Rectal smooth muscle tissue (tissue), 1 donor: Measurements from ENCODE around the gene RELB.

ENCODE experiments used
- H3K27ac ChIP-seq: one replicate; pipeline ENCODE4 v1.7.0; 2013; ENCODE audit warnings: low read depth, low read length, inconsistent platforms
- H3K27me3 ChIP-seq: one replicate; pipeline ENCODE4 v1.7.0; 2013; ENCODE audit warnings: low read length; ENCODE audit not compliant: control insufficient read depth, insufficient read depth
- H3K36me3 ChIP-seq: one replicate; pipeline ENCODE4 v1.7.0; 2013; ENCODE audit warnings: low read length; ENCODE audit not compliant: control insufficient read depth, insufficient read depth
- H3K4me1 ChIP-seq: one replicate; pipeline ENCODE4 v1.7.0; 2013; ENCODE audit warnings: low read length; ENCODE audit not compliant: control insufficient read depth, insufficient read depth
- H3K4me3 ChIP-seq: one replicate; pipeline ENCODE4 v1.7.0; 2013; ENCODE audit warnings: low read length
- H3K9ac ChIP-seq: one replicate; pipeline ENCODE4 v1.7.0; 2013; ENCODE audit warnings: low read length

RELB gene

DNA sequence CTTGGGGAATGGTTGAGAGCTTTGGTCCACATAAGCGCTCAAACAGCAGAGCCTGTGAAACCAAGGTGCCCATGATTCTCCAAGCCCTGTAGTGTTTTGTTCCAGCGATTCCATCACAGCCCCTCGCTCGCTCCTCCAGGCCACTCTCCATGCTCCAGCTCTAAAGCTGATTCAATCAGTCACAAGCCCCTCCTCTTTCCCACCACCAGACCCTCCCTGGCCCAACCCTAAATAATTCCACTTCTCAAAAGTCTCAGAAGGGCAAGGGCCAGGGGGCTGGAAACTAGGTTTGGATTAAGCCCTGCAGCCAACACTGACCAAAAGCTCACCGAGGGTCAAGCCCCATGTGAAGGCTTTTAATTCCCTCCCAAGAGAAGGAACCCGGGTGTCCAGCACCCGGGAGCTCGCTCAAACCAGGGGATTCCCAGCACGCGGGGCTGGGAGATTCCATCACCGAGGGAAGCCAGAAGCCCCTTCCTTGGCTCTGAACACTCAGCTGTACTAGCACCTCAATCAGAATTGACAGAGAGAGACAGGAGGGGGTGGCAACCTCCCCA lies 73.6 kb downstream of the RELB start:
- Histone ChIP-seq H3K27ac (no peak overlapping the region), H3K27me3 (no peaks in the 10 kb centered on the region), H3K4me3 (peak overlapping the region; percentile 19), H3K36me3 (peaks cover 13% of the 10 kb centered on the region), H3K4me1 (peaks cover 6% of the 10 kb centered on the region), H3K9ac (no peak overlapping the region)

DNA sequence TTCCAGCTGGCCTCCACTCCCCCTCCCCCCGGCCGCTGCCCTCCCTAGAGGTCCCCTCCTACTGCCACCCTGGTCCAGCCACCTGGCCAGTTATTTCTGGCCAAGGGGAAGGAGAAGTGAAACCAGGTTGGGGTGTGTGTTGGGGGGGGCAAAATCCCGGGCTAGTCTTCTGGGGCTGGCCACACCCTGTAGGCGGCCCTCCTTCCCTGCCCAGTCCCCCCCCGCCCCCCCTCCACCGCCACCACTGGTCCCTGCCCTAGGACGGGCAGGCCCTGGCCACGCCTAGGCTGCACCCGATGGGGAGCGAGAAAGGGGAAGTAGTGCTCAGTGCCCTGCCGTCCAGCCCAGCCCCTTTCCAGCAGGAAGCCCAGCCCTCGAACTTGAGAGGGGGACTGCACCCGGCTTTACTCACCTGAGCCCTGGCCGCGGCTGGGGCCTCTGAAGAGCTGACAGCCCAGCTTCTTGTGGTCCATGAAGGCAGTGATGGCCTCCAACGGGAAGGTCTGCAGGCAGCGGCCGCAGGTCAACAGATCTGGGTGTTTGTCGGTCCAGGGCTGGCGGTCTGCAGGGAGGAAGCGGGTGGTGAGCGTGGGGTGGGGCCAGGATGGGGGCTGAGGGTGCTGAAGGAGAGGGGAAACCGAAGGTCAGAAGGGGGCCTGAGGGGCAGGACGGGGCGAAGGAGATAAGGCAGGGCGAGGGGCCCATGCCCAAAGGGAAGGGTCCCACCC lies 74.2 kb downstream of the RELB start:
- no peak overlapping the region for H3K9ac ChIP-seq
- H3K4me3 ChIP-seq = peak overlapping the region; percentile 72
- peaks cover 9% of the 10 kb centered on the region for H3K36me3 ChIP-seq
- peaks cover 11% of the 10 kb centered on the region for H3K4me1 ChIP-seq
- H3K27ac ChIP-seq = no peak overlapping the region
- H3K27me3 ChIP-seq = no peaks in the 10 kb centered on the region

DNA sequence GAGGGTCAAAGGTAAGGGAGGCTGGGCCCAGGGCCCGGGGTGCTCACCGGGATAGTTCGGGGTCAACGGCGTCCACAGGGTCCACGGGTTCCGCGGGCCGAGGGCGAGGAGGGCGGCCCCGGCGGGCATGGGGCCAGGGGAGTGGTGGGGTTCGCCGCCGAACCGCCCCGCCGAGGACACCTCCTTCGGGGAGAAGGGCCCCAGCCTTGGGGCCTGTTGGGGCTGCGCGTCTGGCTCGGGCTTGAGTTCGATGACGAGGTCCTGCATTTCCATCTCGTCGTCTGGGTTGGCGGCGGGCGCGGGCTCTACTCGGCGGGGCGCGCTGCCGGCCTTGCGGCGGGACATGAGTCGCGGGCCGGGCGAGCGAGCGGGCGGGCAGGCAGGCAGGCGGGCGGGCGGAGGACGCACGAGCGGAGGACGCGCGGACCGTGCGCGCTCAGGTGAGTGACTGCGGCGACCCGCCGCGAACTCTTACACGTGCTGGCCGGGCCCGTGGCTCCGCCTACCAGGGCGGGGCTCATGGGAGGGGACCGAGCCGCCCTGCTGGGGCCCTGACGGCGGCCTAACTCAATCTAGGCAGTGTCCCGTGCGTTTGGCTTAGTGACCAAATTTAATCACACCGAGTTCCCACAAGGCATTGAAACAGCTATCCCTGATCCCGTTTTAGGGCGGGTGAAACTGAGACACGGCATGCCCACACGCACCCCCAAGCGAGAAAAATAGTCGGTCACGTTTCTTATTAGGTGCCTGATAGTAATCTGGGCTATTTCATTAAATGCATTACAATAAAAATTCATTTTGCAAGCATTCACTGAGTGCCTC lies 75.0 kb downstream of the RELB start, which contains the start of gene ZNF296:
TSS of gene ZNF296 (minus strand) at position 450 of the 822 bp plus-strand sequence. CDS start at position 345, 105 bp downstream.
- peak within 1 kb of the TSS; percentile 72 for H3K4me3 ChIP-seq
- peaks cover 11% of the 10 kb centered on the region for H3K4me1 ChIP-seq
- no peak within 1 kb of the TSS for H3K27ac ChIP-seq
- peaks cover 4% of the 10 kb centered on the region for H3K36me3 ChIP-seq
- no peaks in the 10 kb centered on the region for H3K27me3 ChIP-seq
- H3K9ac ChIP-seq = no peak within 1 kb of the TSS

DNA sequence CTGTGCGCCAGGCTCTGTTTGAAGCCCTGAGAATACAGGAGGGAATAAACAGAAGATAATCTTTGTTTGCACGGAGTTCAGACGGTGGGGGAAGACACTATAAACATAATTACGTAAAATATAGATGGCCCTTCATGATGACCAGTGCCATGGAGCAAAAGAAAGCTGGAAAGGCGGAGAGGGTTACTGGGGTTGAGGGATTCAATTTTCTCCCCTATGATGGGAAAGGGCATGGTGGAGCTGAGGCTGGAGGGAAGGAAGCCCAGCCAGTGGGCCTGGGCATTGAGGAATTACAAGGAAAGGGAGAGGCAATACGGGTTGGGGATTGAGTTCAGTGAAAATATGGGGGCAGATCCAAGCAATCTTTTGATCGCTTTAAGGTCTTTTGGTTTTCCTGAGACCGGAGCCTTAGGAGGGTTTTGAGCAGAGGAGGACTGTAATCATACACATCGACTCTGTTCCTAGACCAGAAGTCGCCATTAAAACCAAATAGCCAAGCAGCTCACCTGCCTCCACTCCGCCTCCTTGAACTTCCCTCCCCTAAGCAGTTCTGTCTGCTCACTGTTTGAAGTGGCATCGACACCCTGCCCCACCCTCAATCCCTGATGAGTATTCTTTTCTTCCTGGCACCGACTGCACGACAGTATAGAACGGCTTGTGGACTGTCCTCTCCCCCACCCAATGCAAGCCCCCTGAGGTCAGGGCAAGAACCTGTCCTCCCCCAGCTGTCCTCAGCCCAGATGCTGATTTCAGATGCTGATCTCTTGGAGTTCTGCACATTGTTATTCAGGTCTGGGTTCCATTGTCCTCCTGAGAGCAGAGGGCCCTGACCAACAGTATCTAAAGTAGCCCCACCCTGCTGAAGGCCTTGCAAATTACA lies 75.8 kb downstream of the RELB start:
- no peak overlapping the region for H3K9ac ChIP-seq

DNA sequence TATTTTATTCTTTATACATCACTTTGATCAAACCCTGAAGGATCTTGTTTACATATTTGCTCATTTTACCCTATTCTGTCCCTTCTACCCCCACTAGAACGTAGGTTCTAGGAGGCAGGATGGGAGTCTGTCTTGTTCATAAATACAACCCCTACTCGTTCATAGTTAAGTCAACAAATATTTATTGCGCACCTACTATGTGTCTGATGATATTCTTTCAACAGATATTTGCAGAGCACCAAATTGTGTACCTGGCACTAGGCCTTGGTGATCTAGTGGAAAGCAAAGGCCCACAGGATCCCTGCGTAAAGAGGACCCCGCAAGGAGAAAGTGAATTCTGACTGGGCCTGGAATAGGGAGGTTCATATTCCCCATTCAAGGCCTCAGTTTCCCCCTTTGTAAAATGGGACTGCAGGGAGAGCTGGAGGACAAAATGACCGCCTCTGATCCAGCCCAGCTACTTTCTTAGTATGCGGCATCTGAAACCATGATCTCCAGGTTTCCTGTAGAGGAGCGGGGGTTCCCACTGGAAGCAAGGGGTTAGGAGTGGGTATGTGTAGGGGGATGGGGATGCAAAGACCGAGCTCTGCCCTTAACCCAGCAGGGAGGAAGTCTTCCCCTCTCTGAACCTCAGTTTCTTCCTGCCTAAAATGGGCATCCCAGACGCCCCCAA lies 77.3 kb downstream of the RELB start:
- no peak overlapping the region for H3K27ac ChIP-seq
- H3K4me1 ChIP-seq = peaks cover 11% of the 10 kb centered on the region

More for the DNA sequence above, 75.8 kb downstream of the RELB start:
- Histone ChIP-seq H3K27me3 (no peaks in the 10 kb centered on the region), H3K4me3 (peak overlapping the region; percentile 72), H3K36me3 (peaks cover 7% of the 10 kb centered on the region), H3K4me1 (peaks cover 11% of the 10 kb centered on the region), H3K27ac (no peak overlapping the region)

DNA sequence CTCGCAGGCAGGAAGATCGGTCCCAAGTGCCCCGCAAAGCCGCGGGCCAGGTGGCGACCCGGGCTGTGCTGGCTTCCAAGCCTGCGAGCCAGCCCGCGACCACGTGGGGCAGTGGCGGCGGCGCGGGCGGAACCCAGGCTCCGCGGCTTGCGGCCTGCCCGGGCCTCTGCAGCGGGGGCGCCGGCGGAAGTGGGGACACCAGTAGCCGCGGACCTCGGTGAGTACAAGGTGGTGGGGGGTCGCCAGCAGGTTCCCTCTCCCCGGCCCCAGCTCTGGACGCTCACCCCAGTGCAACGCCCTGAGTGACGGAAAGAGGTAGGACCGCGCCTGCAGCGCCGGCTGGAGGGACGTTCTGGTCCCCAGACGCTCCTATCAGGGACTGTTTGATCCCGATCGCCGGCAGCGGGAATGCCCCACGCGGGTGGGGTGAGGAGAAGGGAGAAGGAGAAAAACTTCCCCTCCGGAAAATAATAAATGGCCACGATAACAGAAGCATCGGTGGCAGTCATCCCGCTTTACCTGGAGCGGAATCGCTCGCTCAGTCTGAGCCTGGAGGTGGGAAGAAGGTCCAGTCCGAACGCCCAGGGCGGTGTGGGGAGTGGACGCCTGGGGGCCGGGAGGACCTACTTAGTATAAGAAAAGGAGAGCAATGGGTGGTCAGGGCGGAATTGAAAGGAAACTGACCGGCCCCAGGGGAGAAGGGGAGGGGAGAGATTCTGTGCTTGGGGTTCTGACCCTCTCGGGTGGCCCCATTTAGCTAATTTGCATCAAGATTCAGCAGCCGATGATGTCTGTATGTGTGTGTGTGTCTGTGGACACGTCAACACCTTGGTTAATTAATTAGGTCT lies 78.0 kb downstream of the RELB start, which contains the start of gene GEMIN7:
TSS of gene GEMIN7 (plus strand) at position 198 of the 848 bp plus-strand sequence. CDS start 10,855 bp downstream, outside the sequence.
- peaks cover 11% of the 10 kb centered on the region for H3K4me1 ChIP-seq
- peak within 1 kb of the TSS; percentile 46 for H3K27ac ChIP-seq
- peaks cover 6% of the 10 kb centered on the region for H3K36me3 ChIP-seq

More for the DNA sequence above, 77.3 kb downstream of the RELB start:
- Histone ChIP-seq H3K27me3 (no peaks in the 10 kb centered on the region), H3K4me3 (peak overlapping the region; percentile 75), H3K36me3 (peaks cover 6% of the 10 kb centered on the region), H3K9ac (peak overlapping the region; percentile 77)

DNA sequence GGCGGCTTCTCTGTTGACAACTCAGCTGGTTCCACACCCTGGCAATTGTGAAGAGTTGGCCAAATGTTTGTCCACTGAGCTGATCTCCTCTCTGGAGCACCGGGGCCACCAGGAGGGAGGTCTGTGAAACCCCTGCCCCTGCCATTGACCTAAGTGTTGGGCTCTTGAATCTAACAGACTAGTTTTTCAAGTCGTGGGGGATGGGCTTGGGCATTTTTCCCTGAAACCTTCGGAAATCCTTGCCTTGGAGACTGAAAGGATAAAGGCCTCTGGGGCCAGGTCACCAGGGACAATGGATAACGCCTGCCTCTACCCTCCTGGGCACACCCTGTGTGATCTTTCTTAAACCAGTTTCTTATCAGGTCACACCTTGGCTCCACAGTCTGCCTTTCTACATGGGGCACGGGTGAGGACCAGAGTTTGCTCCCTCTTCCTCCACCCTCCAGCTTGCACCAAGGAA lies 78.7 kb downstream of the RELB start:
- peak overlapping the region; percentile 96 for H3K4me3 ChIP-seq
- H3K27ac ChIP-seq = no peak overlapping the region
- peaks cover 11% of the 10 kb centered on the region for H3K4me1 ChIP-seq
- H3K36me3 ChIP-seq = peaks cover 6% of the 10 kb centered on the region
- no peaks in the 10 kb centered on the region for H3K27me3 ChIP-seq
- peak overlapping the region; percentile 70 for H3K9ac ChIP-seq

More for the DNA sequence above, 78.0 kb downstream of the RELB start, which contains the start of gene GEMIN7:
- H3K27me3 ChIP-seq = no peaks in the 10 kb centered on the region
- peak within 1 kb of the TSS; percentile 96 for H3K4me3 ChIP-seq
- peak within 1 kb of the TSS; percentile 77 for H3K9ac ChIP-seq

DNA sequence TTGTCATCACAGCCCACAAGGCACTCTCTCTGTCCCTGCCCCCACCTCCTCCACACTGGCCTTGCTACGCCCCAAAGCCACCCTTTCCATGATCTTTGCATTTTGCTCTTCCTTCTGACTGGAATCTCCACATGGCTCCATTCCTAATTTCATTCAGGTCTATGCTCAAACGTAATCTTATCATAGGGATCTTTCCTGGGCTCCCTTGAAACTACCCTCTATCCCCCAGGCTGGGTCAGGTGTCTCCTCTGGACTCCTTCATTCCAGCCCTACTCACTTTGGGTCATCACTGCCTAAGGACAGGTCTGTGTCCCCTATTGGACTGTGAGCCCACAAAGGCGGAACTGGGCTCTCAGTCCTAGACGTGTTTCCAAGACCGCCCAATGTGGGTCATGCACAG lies 80.9 kb downstream of the RELB start:
- Histone ChIP-seq H3K9ac (no peak overlapping the region), H3K27ac (no peak overlapping the region), H3K36me3 (peaks cover 6% of the 10 kb centered on the region), H3K4me1 (peaks cover 11% of the 10 kb centered on the region), H3K27me3 (no peaks in the 10 kb centered on the region), H3K4me3 (no peak overlapping the region)

DNA sequence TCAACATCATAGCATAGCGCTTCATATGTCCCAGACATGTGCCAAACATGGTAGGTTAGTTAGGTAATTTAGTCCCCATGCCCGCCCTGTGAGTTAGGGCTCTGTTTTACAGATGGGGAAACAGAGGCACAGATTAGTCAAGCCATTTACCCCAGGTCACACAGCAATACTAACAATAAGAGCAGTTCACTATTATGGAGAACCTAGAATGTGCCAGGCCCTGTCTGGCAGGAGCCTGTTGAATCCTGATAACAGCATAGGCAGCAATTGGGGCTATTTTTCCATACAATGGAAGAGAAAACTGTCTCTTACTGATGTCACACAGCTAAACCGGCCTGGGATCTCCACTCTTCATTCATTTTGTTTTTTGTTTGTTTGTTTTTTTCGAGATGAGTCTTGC lies 85.2 kb downstream of the RELB start:
- H3K36me3 ChIP-seq = peaks cover 8% of the 10 kb centered on the region

DNA sequence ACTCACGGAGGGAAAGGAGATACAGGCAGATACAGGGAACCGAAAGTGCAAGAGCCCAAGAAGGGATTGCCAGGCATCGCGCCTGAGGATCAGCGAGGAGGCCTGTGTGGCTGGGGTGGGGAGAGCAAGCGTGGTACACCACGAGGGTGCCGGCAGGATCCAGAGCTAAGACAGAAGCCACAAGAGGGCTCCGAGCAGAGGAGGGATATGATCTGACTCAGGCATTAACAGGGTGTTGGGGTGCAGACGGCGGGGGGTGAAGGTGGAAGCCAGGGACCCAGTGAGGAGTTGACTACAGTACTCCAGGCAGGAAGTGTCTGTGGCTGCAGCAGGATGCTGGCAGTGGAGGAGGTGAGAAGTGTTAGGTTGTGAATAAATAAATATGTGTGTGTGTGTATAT lies 86.3 kb downstream of the RELB start:
- Histone ChIP-seq H3K9ac (no peak overlapping the region), H3K4me1 (peaks cover 3% of the 10 kb centered on the region), H3K4me3 (no peak overlapping the region), H3K36me3 (peaks cover 3% of the 10 kb centered on the region), H3K27me3 (no peaks in the 10 kb centered on the region), H3K27ac (no peak overlapping the region)

More for the DNA sequence above, 85.2 kb downstream of the RELB start:
- Histone ChIP-seq H3K27me3 (no peaks in the 10 kb centered on the region), H3K27ac (no peak overlapping the region), H3K9ac (no peak overlapping the region), H3K4me3 (no peak overlapping the region), H3K4me1 (peaks cover 3% of the 10 kb centered on the region)
